Measurements from ENCODE around the gene CD63.

Gene CD63

GRCh38 chr12:55694188-55694515 lies 34.7 kb downstream of the CD63 start:
- Histone ChIP-seq H3K36me3 (ENCODE audit: control insufficient read depth in 2 of 2, insufficient read depth in 1 of 2, low read length in 2 of 2) (peaks cover 0 to 6% of the 10 kb centered on the region in 2 experiments; a peak in 1 of 3 replicates), H3K9me3 (ENCODE audit: control insufficient read depth, insufficient read depth, low read depth, low read length) (no peaks in the 10 kb centered on the region), H3K27ac (ENCODE audit: extremely low read depth, low read depth, low read length) (no peak overlapping the region), H3K4me3 (ENCODE audit: low read depth, low read length) (no peak overlapping the region), H3K4me1 (ENCODE audit: control insufficient read depth, insufficient read depth, low read length) (no peaks in the 10 kb centered on the region)
- ChIA-PET CTCF (interaction anchor here (0.7 kb wide), 1 partner anchor 44 kb away, joined by 3 read pairs; no protein-coding TSS in a partner anchor), POLR2A (interaction anchor here (1.7 kb wide), 1 partner anchor 13 kb away, joined by 4 read pairs; no protein-coding TSS in a partner anchor)
- TF ChIP-seq ZNF488 (tag by site-specific recombination; IDR thresholded peaks at IDR 0.05) (no peak), HOXA7 (CRISPR knock-in tag; IDR thresholded peaks at IDR 0.05; ENCODE audit: borderline replicate concordance) (no peak), ZNF792 (tag by site-specific recombination; IDR thresholded peaks at IDR 0.05) (no peak), KLF1 (tag by site-specific recombination; IDR thresholded peaks at IDR 0.05) (no peak), ZNF37A (tag by site-specific recombination; IDR thresholded peaks at IDR 0.05) (no peak), PRDM1 (tag by site-specific recombination; IDR thresholded peaks at IDR 0.05) (no peak), ZSCAN23 (tag by site-specific recombination; IDR thresholded peaks at IDR 0.05) (no peak)
- TF ChIP-seq, protein P1, sequence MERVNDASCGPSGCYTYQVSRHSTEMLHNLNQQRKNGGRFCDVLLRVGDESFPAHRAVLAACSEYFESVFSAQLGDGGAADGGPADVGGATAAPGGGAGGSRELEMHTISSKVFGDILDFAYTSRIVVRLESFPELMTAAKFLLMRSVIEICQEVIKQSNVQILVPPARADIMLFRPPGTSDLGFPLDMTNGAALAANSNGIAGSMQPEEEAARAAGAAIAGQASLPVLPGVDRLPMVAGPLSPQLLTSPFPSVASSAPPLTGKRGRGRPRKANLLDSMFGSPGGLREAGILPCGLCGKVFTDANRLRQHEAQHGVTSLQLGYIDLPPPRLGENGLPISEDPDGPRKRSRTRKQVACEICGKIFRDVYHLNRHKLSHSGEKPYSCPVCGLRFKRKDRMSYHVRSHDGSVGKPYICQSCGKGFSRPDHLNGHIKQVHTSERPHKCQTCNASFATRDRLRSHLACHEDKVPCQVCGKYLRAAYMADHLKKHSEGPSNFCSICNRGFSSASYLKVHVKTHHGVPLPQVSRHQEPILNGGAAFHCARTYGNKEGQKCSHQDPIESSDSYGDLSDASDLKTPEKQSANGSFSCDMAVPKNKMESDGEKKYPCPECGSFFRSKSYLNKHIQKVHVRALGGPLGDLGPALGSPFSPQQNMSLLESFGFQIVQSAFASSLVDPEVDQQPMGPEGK (tag by site-specific recombination; IDR thresholded peaks at IDR 0.05): no peak
- TF ChIP-seq, protein P2, sequence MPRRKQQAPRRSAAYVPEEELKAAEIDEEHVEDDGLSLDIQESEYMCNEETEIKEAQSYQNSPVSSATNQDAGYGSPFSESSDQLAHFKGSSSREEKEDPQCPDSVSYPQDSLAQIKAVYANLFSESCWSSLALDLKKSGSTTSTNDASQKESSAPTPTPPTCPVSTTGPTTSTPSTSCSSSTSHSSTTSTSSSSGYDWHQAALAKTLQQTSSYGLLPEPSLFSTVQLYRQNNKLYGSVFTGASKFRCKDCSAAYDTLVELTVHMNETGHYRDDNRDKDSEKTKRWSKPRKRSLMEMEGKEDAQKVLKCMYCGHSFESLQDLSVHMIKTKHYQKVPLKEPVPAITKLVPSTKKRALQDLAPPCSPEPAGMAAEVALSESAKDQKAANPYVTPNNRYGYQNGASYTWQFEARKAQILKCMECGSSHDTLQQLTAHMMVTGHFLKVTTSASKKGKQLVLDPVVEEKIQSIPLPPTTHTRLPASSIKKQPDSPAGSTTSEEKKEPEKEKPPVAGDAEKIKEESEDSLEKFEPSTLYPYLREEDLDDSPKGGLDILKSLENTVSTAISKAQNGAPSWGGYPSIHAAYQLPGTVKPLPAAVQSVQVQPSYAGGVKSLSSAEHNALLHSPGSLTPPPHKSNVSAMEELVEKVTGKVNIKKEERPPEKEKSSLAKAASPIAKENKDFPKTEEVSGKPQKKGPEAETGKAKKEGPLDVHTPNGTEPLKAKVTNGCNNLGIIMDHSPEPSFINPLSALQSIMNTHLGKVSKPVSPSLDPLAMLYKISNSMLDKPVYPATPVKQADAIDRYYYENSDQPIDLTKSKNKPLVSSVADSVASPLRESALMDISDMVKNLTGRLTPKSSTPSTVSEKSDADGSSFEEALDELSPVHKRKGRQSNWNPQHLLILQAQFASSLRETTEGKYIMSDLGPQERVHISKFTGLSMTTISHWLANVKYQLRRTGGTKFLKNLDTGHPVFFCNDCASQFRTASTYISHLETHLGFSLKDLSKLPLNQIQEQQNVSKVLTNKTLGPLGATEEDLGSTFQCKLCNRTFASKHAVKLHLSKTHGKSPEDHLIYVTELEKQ (tag by site-specific recombination; IDR thresholded peaks at IDR 0.05; ENCODE audit: borderline replicate concordance): no peak
- TF ChIP-seq, protein P3, sequence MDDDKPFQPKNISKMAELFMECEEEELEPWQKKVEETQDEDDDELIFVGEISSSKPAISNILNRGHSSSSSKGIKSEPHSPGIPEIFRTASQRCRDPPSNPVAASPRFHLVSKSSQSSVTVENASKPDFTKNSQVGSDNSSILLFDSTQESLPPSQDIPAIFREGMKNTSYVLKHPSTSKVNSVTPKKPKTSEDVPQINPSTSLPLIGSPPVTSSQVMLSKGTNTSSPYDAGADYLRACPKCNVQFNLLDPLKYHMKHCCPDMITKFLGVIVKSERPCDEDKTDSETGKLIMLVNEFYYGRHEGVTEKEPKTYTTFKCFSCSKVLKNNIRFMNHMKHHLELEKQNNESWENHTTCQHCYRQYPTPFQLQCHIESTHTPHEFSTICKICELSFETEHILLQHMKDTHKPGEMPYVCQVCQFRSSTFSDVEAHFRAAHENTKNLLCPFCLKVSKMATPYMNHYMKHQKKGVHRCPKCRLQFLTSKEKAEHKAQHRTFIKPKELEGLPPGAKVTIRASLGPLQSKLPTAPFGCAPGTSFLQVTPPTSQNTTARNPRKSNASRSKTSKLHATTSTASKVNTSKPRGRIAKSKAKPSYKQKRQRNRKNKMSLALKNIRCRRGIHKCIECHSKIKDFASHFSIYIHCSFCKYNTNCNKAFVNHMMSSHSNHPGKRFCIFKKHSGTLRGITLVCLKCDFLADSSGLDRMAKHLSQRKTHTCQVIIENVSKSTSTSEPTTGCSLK (tag by site-specific recombination; IDR thresholded peaks at IDR 0.05): no peak

DNA sequence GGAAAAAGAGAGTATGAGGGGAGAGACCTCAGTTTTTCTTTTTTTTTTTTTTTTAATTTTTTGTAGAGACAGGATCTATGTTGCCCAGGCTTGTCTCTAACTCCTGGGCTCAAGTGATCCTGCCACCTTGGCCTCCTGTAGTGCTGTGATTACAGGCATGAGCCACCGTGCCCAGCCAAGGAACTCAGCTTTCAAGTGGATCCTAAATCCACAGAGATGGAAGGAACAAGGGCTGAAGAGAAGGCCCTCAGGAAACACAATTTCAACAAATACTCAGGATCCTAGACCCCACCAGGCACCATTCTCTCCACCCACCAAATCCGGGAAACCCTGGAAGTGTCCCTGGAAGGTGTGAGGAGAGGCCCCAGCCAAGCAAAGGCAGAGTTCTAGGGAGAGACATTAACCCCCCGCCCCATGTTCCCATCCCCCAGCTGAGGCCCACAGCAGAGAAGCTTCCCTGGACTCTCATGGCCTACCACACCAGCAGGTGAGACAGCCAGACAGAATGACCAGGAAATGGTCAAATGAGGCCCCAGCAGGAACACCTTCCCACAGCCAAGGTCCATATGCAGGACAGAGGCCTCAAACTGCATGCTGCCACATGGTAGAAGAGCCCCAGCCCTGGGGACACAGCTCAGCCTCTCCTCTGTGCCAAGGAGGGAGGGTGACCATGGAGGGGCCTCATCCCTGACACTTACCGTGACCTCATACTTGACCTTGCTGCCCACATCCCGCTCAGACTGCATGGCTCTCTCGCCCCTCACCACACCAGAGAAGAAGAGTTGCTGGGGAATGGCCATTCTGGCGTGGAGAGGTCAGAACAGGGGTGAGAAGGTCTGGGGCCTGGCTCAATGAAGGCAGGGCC lies 35.3 kb downstream of the CD63 start:
- POLR2A ChIA-PET: interaction anchor here (0.7 to 1.7 kb wide), 2 partner anchors 13 to 47 kb away, joined by 4 read pairs; no protein-coding TSS in a partner anchor
- H3K27ac ChIP-seq (ENCODE audit: extremely low read depth, low read depth, low read length): no peak overlapping the region
- no peaks in the 10 kb centered on the region for H3K9me3 ChIP-seq (ENCODE audit: control insufficient read depth, insufficient read depth, low read depth, low read length)
- CTCF ChIA-PET: interaction anchor here (0.7 kb wide), 1 partner anchor 44 kb away, joined by 3 read pairs; no protein-coding TSS in a partner anchor
- H3K4me3 ChIP-seq (ENCODE audit: low read depth, low read length): no peak overlapping the region
- no peak for TF ChIP-seq SP3 (tag by site-specific recombination; IDR thresholded peaks at IDR 0.05)
- H3K4me1 ChIP-seq (ENCODE audit: control insufficient read depth, insufficient read depth, low read length): no peaks in the 10 kb centered on the region
- peaks cover 0 to 6% of the 10 kb centered on the region in 2 experiments; a peak in 1 of 3 replicates for H3K36me3 ChIP-seq (ENCODE audit: control insufficient read depth in 2 of 2, insufficient read depth in 1 of 2, low read length in 2 of 2)
